LNCAP (cell line): ENCODE data around the gene SLC9A8.

ENCODE experiments used
- CTCF ChIP-seq: fragments of 450-650 bp; IDR thresholded peaks from 2 replicates; pipeline ENCODE4 v1.5.1; 2017; ENCODE audit warnings: mild to moderate bottlenecking

Gene SLC9A8

GRCh38 chr20:49818816-49819215, 6.2 kb downstream of the SLC9A8 start:
- no peak for TF ChIP-seq CTCF

- TF ChIP-seq CTCF: no peak
Measured at GRCh38 chr20:49819702-49820101, 7.1 kb downstream of the SLC9A8 start.

- TF ChIP-seq CTCF: no peak
Measured at GRCh38 chr20:49821381-49821780, 8.8 kb downstream of the SLC9A8 start.

GRCh38 chr20:49821870-49822331, 9.3 kb downstream of the SLC9A8 start:
- no peak for TF ChIP-seq CTCF

- TF ChIP-seq CTCF: no peak
Measured at GRCh38 chr20:49823152-49823847, 10.7 kb downstream of the SLC9A8 start.

- no peak for TF ChIP-seq CTCF
Measured at GRCh38 chr20:49824206-49824605, 11.6 kb downstream of the SLC9A8 start.

- TF ChIP-seq CTCF: no peak
Measured at GRCh38 chr20:49825521-49826033, 12.9 kb downstream of the SLC9A8 start.
